SU-DHL-6 (cell line): ENCODE results near the gene CRYZL1.

Source experiments
- H2AFZ ChIP-seq: fragments of 200-600 bp; sonication (generic); 2 replicates; pipeline ENCODE4 v1.6.1; 2014; ENCODE audit warnings: low read depth, mild to moderate bottlenecking, moderate library complexity, mixed read lengths, antibody characterized with exemption, low read length; ENCODE audit not compliant: severe bottlenecking
- H3F3A ChIP-seq: fragments of 200-600 bp; shearing (Covaris generic); 2 replicates; pipeline ENCODE4 v1.6.0; 2016; ENCODE audit warnings: antibody characterized with exemption, mild to moderate bottlenecking; ENCODE audit not compliant: insufficient read depth
- H3K27ac ChIP-seq: fragments of 200-600 bp; sonication (generic); 2 replicates; pipeline ENCODE4 v1.5.1; 2016; ENCODE audit warnings: low read depth, mild to moderate bottlenecking, low read length, moderate library complexity, mixed read lengths
- H3K27me3 ChIP-seq: fragments of 200-600 bp; sonication (generic), shearing (Covaris generic); 2 replicates; pipeline ENCODE4 v1.6.0; 2014; ENCODE audit warnings: mild to moderate bottlenecking, low read length
- H3K36me3 ChIP-seq: fragments of 200-600 bp; sonication (generic); 2 replicates; pipeline ENCODE4 v1.6.1; 2014; ENCODE audit warnings: mild to moderate bottlenecking, low read length, mixed read lengths
- H3K4me2 ChIP-seq: fragments of 300-600, 200-600 bp; shearing (Covaris generic), sonication (generic); 2 replicates; pipeline ENCODE4 v1.6.0; 2014; ENCODE audit warnings: low read length, low read depth, mild to moderate bottlenecking; ENCODE audit not compliant: poor library complexity, severe bottlenecking
- H3K4me3 ChIP-seq: fragments of 200-600 bp; sonication (generic); 2 replicates; pipeline ENCODE4 v1.5.1; 2014; ENCODE audit warnings: antibody characterized with exemption, low read length, mild to moderate bottlenecking, mixed read lengths; ENCODE audit not compliant: insufficient read depth, poor library complexity, severe bottlenecking
- H3K79me2 ChIP-seq: fragments of 200-600 bp; sonication (generic); 2 replicates; pipeline ENCODE4 v1.6.1; 2014; ENCODE audit warnings: mild to moderate bottlenecking, low read length, moderate library complexity; ENCODE audit not compliant: insufficient read depth
- H3K9ac ChIP-seq: fragments of 200-600 bp; sonication (generic); 2 replicates; pipeline ENCODE4 v1.7.0; 2014; ENCODE audit warnings: mild to moderate bottlenecking, low read length
- H3K9me2 ChIP-seq: fragments of 200-600 bp; sonication (generic); replicated peaks from 2 replicates; pipeline ENCODE4 v1.6.1; 2014; ENCODE audit warnings: low read length; ENCODE audit not compliant: insufficient read depth
- H3K9me3 ChIP-seq: fragments of 200-600 bp; sonication (generic); 2 replicates; pipeline ENCODE4 v1.6.1; 2014; ENCODE audit warnings: low read length, mixed read lengths; ENCODE audit not compliant: insufficient read depth
- H4K20me1 ChIP-seq: fragments of 200-600 bp; sonication (generic); 2 replicates; pipeline ENCODE4 v1.6.1; 2014; ENCODE audit warnings: low read depth, mild to moderate bottlenecking, antibody characterized with exemption, low read length, moderate library complexity, mixed read lengths
- EZH2phosphoT487 ChIP-seq: fragments of 200-600 bp; sonication (generic), shearing (Covaris generic); conservative IDR thresholded peaks from 2 replicates; pipeline ENCODE4 v1.6.1; 2018; ENCODE audit warnings: mild to moderate bottlenecking, antibody characterized with exemption, low read length, moderate library complexity, mixed read lengths
- TF ChIP-seq, protein P1 (sequence below): fragments of 200-600 bp; sonication (generic); IDR thresholded peaks from one replicate; pipeline ENCODE4 v1.5.1; 2017; ENCODE audit warnings: antibody characterized with exemption, mild to moderate bottlenecking, low read length, moderate library complexity; ENCODE audit not compliant: insufficient read depth, poor library complexity, severe bottlenecking

The CRYZL1 gene

GRCh38 chr21:33657124-33657820 lies 15.7 kb upstream of the CRYZL1 start:
- Histone ChIP-seq H3K27ac (no peak overlapping the region), H3K4me2 (no peak overlapping the region), H3K9me3 (peaks cover 4% of the 10 kb centered on the region; the same call in 1 of the 2 replicates), H3K79me2 (no peaks in the 10 kb centered on the region), H3K4me3 (no peak overlapping the region), H4K20me1 (no peaks in the 10 kb centered on the region), H3K36me3 (no peaks in the 10 kb centered on the region), H3K9me2 (no peaks in the 10 kb centered on the region), H3K9ac (no peak overlapping the region), H2AFZ (no peak overlapping the region), H3F3A (no peaks in the 10 kb centered on the region), H3K27me3 (no peaks in the 10 kb centered on the region)
- no peak for TF ChIP-seq EZH2phosphoT487
- TF ChIP-seq, protein P1, sequence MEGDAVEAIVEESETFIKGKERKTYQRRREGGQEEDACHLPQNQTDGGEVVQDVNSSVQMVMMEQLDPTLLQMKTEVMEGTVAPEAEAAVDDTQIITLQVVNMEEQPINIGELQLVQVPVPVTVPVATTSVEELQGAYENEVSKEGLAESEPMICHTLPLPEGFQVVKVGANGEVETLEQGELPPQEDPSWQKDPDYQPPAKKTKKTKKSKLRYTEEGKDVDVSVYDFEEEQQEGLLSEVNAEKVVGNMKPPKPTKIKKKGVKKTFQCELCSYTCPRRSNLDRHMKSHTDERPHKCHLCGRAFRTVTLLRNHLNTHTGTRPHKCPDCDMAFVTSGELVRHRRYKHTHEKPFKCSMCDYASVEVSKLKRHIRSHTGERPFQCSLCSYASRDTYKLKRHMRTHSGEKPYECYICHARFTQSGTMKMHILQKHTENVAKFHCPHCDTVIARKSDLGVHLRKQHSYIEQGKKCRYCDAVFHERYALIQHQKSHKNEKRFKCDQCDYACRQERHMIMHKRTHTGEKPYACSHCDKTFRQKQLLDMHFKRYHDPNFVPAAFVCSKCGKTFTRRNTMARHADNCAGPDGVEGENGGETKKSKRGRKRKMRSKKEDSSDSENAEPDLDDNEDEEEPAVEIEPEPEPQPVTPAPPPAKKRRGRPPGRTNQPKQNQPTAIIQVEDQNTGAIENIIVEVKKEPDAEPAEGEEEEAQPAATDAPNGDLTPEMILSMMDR: no peak

DNA sequence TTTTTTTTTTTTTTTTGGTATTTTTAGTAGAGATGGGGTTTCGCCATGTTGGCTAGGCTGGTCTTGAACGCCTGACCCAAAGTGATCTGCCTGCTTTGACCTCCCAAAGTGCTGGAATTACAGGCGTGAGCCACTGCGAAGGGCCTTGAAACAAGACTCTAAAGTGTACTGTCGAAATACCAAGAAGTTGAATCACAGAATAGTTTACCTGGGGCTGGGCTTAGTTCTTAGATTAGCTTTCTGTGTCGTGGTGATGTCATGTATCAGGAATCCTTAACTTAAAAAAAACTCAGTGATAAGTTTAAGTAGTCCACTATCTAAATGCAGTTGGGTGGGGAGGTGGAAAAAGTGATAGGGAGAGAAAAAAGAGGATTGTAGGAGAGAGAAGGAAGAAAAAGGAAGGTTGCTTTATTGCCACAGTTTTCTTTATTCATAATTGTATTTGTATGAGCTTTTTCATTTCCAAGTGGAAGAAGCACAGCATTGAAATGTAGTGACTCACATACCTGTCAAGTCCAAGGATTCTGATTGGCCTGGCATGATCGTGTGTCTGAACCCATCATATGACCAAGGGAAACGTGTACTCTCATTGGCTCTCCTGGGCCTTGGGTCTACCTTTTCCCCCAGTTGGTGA lies 14.2 kb upstream of the CRYZL1 start:
- Histone ChIP-seq H3K36me3 (no peaks in the 10 kb centered on the region), H3K4me3 (no peak overlapping the region), H4K20me1 (no peaks in the 10 kb centered on the region), H3F3A (no peaks in the 10 kb centered on the region), H3K4me2 (no peak overlapping the region), H3K27ac (no peak overlapping the region), H3K9me2 (no peaks in the 10 kb centered on the region), H2AFZ (no peak overlapping the region), H3K79me2 (no peaks in the 10 kb centered on the region), H3K9me3 (peaks cover 4% of the 10 kb centered on the region; the same call in 1 of the 2 replicates), H3K9ac (no peak overlapping the region), H3K27me3 (no peaks in the 10 kb centered on the region)
- no peak for TF ChIP-seq EZH2phosphoT487
- TF ChIP-seq, protein P1: no peak

DNA sequence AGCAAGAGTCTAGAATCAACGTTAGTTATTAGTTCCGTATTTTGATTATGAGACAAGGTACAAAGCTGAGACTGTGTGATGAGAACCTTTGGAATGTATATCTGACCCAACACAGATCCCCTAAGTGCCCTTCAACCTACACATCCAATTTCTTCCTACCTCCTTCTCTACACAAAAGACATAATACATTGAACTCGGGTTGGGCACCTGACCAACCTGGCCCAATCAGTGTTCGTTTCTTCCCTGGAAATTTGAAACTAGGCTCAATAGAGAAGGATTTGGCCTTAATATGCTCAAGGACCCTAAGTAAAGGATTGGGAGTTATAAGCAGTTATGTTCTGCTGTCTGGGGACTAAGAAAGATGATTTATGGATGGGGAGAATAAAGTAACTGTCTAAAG lies 12.9 kb upstream of the CRYZL1 start:
- Histone ChIP-seq H3K9me2 (no peaks in the 10 kb centered on the region), H3K9ac (no peak overlapping the region), H3K27ac (no peak overlapping the region), H3K79me2 (no peaks in the 10 kb centered on the region), H3F3A (no peaks in the 10 kb centered on the region), H3K36me3 (no peaks in the 10 kb centered on the region), H3K27me3 (no peaks in the 10 kb centered on the region), H3K9me3 (no peaks in the 10 kb centered on the region), H2AFZ (no peak overlapping the region), H3K4me3 (no peak overlapping the region), H4K20me1 (no peaks in the 10 kb centered on the region), H3K4me2 (no peak overlapping the region)
- TF ChIP-seq, protein P1: no peak
- no peak for TF ChIP-seq EZH2phosphoT487
